ENCODE measurements around the gene EVL. TPM values are rescaled to one million over a fixed set of nuclear protein-coding genes. Genes with fewer than 3 reads are reported as not detected.

Gene EVL
- total RNA-seq, 1 experiment from 2014 or later: 82.9 TPM

- Histone ChIP-seq H3K27me3 (replicated peaks; ENCODE audit: insufficient read depth, low read depth, low read length, poor library complexity) (no peaks in the 10 kb centered on the region), H3K36me3 (ENCODE audit: insufficient read depth, low read length, poor library complexity, severe bottlenecking) (no peaks in the 10 kb centered on the region), H3K4me1 (ENCODE audit: insufficient read depth, low read length, poor library complexity, severe bottlenecking) (no peaks in the 10 kb centered on the region), H3K4me3 (ENCODE audit: low read depth, low read length, poor library complexity, severe bottlenecking) (no peak overlapping the region), H3K27ac (ENCODE audit: low read depth, low read length, poor library complexity, severe bottlenecking) (no peak overlapping the region), H3K9me3 (ENCODE audit: low read depth, low read length, poor library complexity, severe bottlenecking) (no peaks in the 10 kb centered on the region)
- ChIA-PET POLR2A (ENCODE audit: low non-redundant PET) (no interaction called here), CTCF (no interaction called here)
- DNase-seq (ENCODE audit: low spot score): no peak
- no TSS peak for BruUV-seq (replicated peaks)
- intact Hi-C loops (cut with micrococcal nuclease; ENCODE audit: unreplicated experiment): no loop called here
- TF ChIP-seq EZH2 (IDR thresholded peaks at IDR 0.05; ENCODE audit: borderline replicate concordance, low read depth, low read length, poor library complexity, severe bottlenecking): no peak
Measured at GRCh38 chr14:100093319-100093718, 28.1 kb downstream of the EVL start.

DNA sequence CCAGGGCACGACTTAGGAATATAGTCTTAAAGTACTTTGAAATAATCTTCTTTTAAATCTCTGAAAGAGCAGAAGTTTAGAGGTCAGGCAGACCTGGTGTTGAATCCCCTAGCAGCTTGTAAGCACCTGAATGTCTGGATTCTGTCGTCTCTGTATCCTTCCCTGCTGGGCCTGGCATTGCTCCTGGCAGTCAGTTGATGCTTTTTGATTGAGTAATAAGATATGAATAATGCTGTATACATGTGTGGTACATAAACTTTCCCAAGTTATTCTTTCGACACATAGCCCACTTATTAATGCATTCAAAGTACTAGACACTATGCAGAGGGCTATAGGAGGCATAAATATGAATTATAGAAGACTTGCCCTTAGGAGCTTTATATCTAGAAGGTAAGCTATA lies 31.4 kb downstream of the EVL start:
- TF ChIP-seq EZH2 (IDR thresholded peaks at IDR 0.05; ENCODE audit: borderline replicate concordance, low read depth, low read length, poor library complexity, severe bottlenecking): no peak
- no peak for TF ChIP-seq CTCF (conservative IDR thresholded peaks at IDR 0.05; ENCODE audit: low read depth, low read length)
- no TSS peak for BruUV-seq (replicated peaks)
- Histone ChIP-seq H3K27ac (ENCODE audit: low read depth, low read length, poor library complexity, severe bottlenecking) (no peak overlapping the region), H3K36me3 (ENCODE audit: insufficient read depth, low read length, poor library complexity, severe bottlenecking) (no peaks in the 10 kb centered on the region), H3K9me3 (ENCODE audit: low read depth, low read length, poor library complexity, severe bottlenecking) (no peaks in the 10 kb centered on the region), H3K4me1 (ENCODE audit: insufficient read depth, low read length, poor library complexity, severe bottlenecking) (no peaks in the 10 kb centered on the region), H3K4me3 (ENCODE audit: low read depth, low read length, poor library complexity, severe bottlenecking) (no peak overlapping the region), H3K27me3 (replicated peaks; ENCODE audit: insufficient read depth, low read depth, low read length, poor library complexity) (no peaks in the 10 kb centered on the region)
- intact Hi-C loops (cut with micrococcal nuclease; ENCODE audit: unreplicated experiment): no loop called here
- ChIA-PET POLR2A (ENCODE audit: low non-redundant PET) (no interaction called here), CTCF (no interaction called here)
- no peak for DNase-seq (ENCODE audit: low spot score)

DNA sequence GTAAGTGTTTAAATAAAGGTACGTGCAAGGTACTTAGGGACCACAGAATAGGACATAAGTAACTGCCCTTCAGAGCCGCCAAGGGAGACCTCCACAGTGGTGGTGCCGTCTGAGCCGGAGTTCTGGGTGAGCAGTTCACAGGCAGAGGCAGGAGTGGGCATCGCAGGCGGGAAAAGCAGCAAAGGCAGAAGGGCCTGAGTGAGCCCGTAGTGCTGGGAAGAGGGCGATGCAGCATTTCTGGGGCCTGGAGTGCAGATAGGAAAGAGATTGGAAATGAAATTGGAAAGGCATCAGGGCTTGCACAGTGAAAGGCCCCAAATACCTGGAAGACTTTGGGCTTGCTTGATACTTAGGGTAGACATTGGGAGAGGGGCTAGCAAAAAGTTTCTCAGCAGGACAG lies 32.9 kb downstream of the EVL start:
- TF ChIP-seq EZH2 (IDR thresholded peaks at IDR 0.05; ENCODE audit: borderline replicate concordance, low read depth, low read length, poor library complexity, severe bottlenecking): no peak
- TF ChIP-seq CTCF (conservative IDR thresholded peaks at IDR 0.05; ENCODE audit: low read depth, low read length): no peak
- Histone ChIP-seq H3K36me3 (ENCODE audit: insufficient read depth, low read length, poor library complexity, severe bottlenecking) (no peaks in the 10 kb centered on the region), H3K9me3 (ENCODE audit: low read depth, low read length, poor library complexity, severe bottlenecking) (no peaks in the 10 kb centered on the region), H3K27me3 (replicated peaks; ENCODE audit: insufficient read depth, low read depth, low read length, poor library complexity) (no peaks in the 10 kb centered on the region), H3K4me1 (ENCODE audit: insufficient read depth, low read length, poor library complexity, severe bottlenecking) (no peaks in the 10 kb centered on the region), H3K4me3 (ENCODE audit: low read depth, low read length, poor library complexity, severe bottlenecking) (no peak overlapping the region), H3K27ac (ENCODE audit: low read depth, low read length, poor library complexity, severe bottlenecking) (no peak overlapping the region)
- ChIA-PET POLR2A (ENCODE audit: low non-redundant PET) (no interaction called here), CTCF (no interaction called here)
- BruUV-seq (replicated peaks): no TSS peak
- intact Hi-C loops (cut with micrococcal nuclease; ENCODE audit: unreplicated experiment): no loop called here
- DNase-seq (ENCODE audit: low spot score): no peak

DNA sequence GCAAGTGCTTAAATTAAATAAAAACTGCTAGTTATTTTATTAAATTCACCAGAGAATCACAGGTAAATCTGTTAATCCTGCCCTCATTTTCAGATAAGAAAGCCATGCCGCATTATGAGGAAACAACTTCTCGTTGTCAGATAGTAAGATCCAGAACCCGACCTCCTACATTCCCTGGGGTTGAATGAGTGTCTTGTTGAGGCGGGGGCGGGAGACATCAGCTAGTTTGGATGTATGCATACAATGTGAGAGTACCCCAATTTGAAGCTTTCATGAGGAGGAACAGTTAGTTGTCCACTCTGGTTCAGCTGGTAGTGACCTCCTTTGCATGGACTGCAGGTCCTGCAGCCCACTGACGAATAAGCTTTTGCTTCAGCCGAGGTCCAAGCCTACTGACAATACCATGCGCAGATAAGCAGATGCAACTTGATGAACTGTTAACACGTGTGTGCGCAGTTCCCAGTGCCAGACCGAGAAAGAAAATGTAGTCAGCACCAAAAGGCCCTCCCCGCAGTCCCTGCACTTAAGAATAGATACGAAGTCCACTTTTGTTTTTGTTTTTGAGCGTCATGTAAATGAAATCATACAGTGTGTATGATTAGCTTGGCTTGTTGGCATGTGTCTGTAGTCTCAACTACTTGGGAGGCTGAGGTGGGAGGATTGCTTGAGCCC lies 34.9 kb downstream of the EVL start:
- Histone ChIP-seq H3K36me3 (ENCODE audit: insufficient read depth, low read length, poor library complexity, severe bottlenecking) (no peaks in the 10 kb centered on the region), H3K27ac (ENCODE audit: low read depth, low read length, poor library complexity, severe bottlenecking) (no peak overlapping the region), H3K4me1 (ENCODE audit: insufficient read depth, low read length, poor library complexity, severe bottlenecking) (peaks cover 13% of the 10 kb centered on the region), H3K4me3 (ENCODE audit: low read depth, low read length, poor library complexity, severe bottlenecking) (no peak overlapping the region), H3K9me3 (ENCODE audit: low read depth, low read length, poor library complexity, severe bottlenecking) (no peaks in the 10 kb centered on the region), H3K27me3 (replicated peaks; ENCODE audit: insufficient read depth, low read depth, low read length, poor library complexity) (no peaks in the 10 kb centered on the region)
- DNase-seq (ENCODE audit: low spot score): no peak
- CTCF ChIA-PET: no interaction called here
- intact Hi-C loops (cut with micrococcal nuclease; ENCODE audit: unreplicated experiment): no loop called here
- no TSS peak for BruUV-seq (replicated peaks)
- TF ChIP-seq EZH2 (IDR thresholded peaks at IDR 0.05; ENCODE audit: borderline replicate concordance, low read depth, low read length, poor library complexity, severe bottlenecking) (no peak), CTCF (conservative IDR thresholded peaks at IDR 0.05; ENCODE audit: low read depth, low read length) (no peak)
- POLR2A ChIA-PET (ENCODE audit: low non-redundant PET): no interaction called here
